Heart left ventricle (tissue), 13 donors: ENCODE measurements around the gene MIPOL1.

Source experiments
- POLR2A ChIP-seq, 2 donors: fragments of 450-650 bp; IDR thresholded peaks; one replicate each; pipeline ENCODE4 v1.6.1; 2017; ENCODE audit warnings: antibody characterized with exemption in 2 of 2, mild to moderate bottlenecking in 2 of 2, moderate library complexity in 2 of 2
- TF ChIP-seq, protein P1 (sequence below), 12 donors: fragments of 200-600 bp; sonication (generic) in 4 of 12; IDR thresholded peaks; one replicate each; pipeline versions ENCODE4 v1.5.0 to v1.8.0; 2018 to 2022; ENCODE audit warnings: antibody characterized with exemption in 12 of 12, mild to moderate bottlenecking in 5 of 12
- donor health status: ischemic (EF 13 %, LVEDD 7.1; RV severe dilation, severe dysfunction).
- donor health status: DM: no; HTN: yes; CAD: no.
- donor health status: DM: no; HTN: no; CAD: no.
- donor health status: ischemic (EF 25% LVEDD 6.9; RV normal size, moderate dysfunction).
- donor health status: ischemic (EF 25% LVEDD 5.7; RV mildly dilated, moderate dysfunction).
- donor health status: ischemic (EF 35%, LVEDD 5.7; RV mildly dilated, moderate dysfunction).
- donor health status: nonischemic (EF 11% LVEDD 7.7; RV severe dilation, severe dysfunction).
- donor health status: DM: yes; HTN: yes; CAD: no.
- donor health status: PGD.
- donor health status: ischemic (EF 29% LVEDD 5.4; RV normal size, mild dysfunction).
- donor health status: nonischemic (EF 23%, LVEDD 6.1; RV moderate dilation, normal function).

DNA sequence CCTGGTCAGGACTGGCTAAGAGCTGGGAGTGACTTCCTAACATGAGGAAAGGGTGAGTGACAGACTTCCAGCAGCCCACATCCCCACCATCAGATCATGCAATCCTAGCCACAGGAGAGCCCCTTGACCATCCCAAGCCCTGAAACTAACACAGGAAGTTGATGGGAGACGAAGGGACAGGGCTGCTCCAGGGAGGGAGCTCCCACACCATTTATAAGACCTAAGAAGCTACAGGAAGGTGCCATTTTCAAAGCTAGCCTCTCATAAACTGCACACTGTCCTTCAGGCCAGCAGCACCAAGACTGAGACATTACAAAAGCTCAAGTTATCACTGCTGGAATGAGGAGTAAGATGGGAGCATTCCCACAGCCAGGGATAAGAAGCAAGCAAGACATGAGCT lies 44.7 kb upstream of the MIPOL1 start:
- TF ChIP-seq, protein P1, sequence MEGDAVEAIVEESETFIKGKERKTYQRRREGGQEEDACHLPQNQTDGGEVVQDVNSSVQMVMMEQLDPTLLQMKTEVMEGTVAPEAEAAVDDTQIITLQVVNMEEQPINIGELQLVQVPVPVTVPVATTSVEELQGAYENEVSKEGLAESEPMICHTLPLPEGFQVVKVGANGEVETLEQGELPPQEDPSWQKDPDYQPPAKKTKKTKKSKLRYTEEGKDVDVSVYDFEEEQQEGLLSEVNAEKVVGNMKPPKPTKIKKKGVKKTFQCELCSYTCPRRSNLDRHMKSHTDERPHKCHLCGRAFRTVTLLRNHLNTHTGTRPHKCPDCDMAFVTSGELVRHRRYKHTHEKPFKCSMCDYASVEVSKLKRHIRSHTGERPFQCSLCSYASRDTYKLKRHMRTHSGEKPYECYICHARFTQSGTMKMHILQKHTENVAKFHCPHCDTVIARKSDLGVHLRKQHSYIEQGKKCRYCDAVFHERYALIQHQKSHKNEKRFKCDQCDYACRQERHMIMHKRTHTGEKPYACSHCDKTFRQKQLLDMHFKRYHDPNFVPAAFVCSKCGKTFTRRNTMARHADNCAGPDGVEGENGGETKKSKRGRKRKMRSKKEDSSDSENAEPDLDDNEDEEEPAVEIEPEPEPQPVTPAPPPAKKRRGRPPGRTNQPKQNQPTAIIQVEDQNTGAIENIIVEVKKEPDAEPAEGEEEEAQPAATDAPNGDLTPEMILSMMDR (IDR thresholded peaks at IDR 0.05): no peak
- TF ChIP-seq POLR2A (IDR thresholded peaks at IDR 0.05): no peak
